ENCODE data around the gene SGTA. TPM values are rescaled to one million over a fixed set of nuclear protein-coding genes. Genes with fewer than 3 reads are reported as not detected.

The SGTA gene
- total RNA-seq, 2 experiments from 2014 or later, result 45.6 to 46.2 TPM

DNA sequence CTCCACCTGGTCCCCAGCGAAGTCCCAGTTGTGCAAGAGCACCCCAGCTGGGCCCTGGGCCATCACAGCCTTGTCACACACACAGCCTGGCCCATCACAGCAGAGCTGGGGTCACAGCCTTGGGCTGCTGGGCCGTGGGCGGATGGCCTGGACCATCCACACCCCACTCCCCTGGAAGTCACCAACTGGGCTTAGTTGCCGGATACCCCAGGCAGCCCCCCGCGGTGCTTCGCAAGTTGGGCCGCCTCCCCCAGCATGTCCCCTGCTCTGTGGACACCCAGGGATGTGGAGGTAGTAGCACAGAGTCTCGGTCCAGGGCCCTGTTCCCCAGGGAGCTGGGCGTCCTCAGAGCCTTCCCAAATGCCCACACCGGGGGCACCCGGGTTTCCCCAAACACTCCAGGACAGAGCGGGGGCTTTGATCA is 32.1 kb upstream of the SGTA start:
- DNase-seq, result no peak
- ChIA-PET POLR2A (no interaction called here), CTCF (interaction anchor here (0.6 kb wide), 1 partner anchor 167 kb away, joined by 3 read pairs; no protein-coding TSS in a partner anchor)
- Mint-ChIP-seq H3K9me3 (no peaks in the 10 kb centered on the region), H3K4me1 (ENCODE audit: low read depth) (peaks cover 7% of the 10 kb centered on the region), H3K27ac (no peak overlapping the region), H3K4me3 (no peak overlapping the region), H3K36me3 (peaks cover 4% of the 10 kb centered on the region), H3K27me3 (no peaks in the 10 kb centered on the region)
- intact Hi-C loops (cut with micrococcal nuclease), result no loop called here

DNA sequence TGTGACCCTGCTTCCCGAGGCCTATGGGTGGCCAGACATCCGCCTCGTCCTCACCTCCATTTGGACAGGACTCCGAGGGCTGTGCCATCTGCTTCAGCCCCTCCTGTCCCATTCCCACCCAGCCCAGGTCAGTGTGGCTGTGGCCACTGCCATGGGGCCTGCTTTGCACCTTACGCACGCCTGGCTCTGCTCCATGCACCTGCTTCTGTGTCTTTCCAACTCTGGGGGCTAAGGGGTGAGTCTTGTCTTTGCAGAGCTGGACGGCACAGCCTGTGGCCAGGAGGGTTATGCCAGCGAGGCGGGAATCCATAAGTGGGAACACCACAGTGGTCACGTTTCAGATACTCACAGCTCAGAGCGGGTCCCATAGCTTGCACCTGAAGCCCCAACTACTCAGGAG is 31.4 kb upstream of the SGTA start:
- POLR2A ChIA-PET, result no interaction called here
- Mint-ChIP-seq H3K27ac (no peak overlapping the region), H3K4me1 (ENCODE audit: low read depth) (peaks cover 6% of the 10 kb centered on the region), H3K9me3 (no peaks in the 10 kb centered on the region), H3K4me3 (no peak overlapping the region), H3K27me3 (no peaks in the 10 kb centered on the region), H3K36me3 (peaks cover 5% of the 10 kb centered on the region)
- no peak for DNase-seq
- intact Hi-C loops (cut with micrococcal nuclease), result no loop called here
- CTCF ChIA-PET, result interaction anchor here (0.6 kb wide), 1 partner anchor 166 kb away, joined by 3 read pairs; no protein-coding TSS in a partner anchor

DNA sequence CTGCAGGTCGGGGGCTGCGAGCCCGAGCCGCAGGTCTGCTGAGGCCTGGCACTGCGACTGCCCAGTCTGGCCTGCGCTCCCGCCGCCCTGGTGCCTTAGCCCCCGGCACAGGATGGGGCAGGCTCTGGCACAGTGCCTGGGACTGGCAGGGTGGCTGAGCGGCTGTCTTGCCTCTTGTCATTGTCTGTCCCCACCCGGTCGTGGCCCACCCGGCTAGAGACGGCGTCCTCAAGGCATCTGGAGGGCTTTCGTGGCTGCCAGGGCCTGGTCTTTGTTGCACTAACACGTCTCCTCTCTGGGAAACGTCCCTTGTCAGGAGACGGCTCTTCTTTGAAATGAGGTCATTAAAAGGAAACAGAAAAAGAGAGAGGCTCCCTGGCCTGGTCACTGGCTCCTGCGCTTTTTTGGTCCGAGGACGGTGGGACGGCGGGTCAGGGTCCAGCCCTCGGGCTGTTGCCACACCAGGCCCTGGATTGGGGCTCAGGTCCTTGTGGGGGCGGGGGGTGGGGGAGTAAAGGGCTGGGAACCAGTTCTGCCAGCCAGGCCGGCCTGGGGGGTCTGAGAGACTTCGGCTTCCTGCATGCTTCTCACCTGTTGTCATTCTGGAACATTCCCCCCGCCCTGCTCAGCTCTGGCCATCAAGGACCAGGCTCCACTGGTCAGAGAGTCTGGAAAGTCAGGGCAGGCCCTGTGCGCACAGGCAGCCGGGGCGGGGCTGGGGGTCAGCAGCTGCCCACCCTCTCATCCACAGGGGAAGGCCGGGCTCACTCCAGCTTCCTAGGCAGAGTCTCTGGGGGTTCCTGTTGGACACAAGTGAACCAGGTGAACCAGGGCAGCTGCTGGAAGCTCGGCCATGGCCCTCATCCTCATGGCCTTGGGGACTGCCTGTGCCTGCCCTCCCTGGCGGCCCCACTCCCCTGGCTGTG is 30.4 kb upstream of the SGTA start:
- Mint-ChIP-seq H3K27ac (no peak overlapping the region), H3K9me3 (no peaks in the 10 kb centered on the region), H3K4me1 (ENCODE audit: low read depth) (peaks cover 5% of the 10 kb centered on the region), H3K4me3 (no peak overlapping the region), H3K27me3 (no peaks in the 10 kb centered on the region), H3K36me3 (peaks cover 14% of the 10 kb centered on the region)
- CTCF ChIA-PET, result no interaction called here
- intact Hi-C loops (cut with micrococcal nuclease), result no loop called here
- no peak for DNase-seq
- POLR2A ChIA-PET, result no interaction called here

DNA sequence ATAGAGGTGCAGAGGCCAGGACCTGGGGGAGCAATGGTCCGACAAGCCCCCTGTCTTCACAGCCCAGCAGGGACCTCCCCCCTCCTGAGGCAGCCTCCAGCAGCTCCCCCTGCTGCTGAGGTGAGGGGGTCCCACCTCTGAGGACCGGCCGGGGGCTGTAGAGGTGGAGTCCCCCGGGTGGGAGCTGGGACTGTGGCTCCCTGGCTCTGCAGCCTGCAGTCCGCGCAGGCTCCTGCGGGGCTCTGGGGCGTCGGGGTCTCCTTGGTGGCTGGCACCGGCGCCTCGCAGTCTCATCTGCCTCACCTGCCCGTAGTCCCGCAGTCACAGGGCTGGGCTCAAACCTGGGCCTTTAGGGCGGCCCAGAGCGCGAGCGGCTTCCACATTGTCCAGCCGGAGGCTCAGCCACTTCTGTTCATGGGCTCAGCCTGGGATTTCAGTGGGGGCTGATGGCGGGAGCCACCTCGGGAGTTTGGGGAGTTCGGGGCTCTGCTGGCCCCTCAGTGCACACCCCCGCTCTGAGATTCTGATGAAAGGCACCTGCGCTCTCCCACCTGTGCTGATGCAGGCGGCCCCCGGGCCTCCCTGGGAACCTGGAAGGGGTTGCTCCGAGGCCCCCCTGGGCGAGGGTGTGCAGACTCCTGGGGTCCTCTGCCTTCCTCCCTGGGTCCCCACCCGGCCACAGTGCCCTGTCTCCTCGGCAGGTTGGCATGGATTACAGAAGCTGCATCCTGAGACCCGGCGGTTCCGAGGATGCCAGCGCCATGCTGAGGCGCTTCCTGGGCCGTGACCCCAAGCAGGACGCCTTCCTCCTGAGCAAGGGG is 29.6 kb upstream of the SGTA start:
- Mint-ChIP-seq H3K27me3 (no peaks in the 10 kb centered on the region), H3K36me3 (peaks cover 14% of the 10 kb centered on the region), H3K27ac (no peak overlapping the region), H3K4me3 (no peak overlapping the region), H3K9me3 (no peaks in the 10 kb centered on the region), H3K4me1 (ENCODE audit: low read depth) (peaks cover 4% of the 10 kb centered on the region)
- ChIA-PET CTCF (no interaction called here), POLR2A (no interaction called here)
- intact Hi-C loops (cut with micrococcal nuclease), result no loop called here
- DNase-seq, result no peak

DNA sequence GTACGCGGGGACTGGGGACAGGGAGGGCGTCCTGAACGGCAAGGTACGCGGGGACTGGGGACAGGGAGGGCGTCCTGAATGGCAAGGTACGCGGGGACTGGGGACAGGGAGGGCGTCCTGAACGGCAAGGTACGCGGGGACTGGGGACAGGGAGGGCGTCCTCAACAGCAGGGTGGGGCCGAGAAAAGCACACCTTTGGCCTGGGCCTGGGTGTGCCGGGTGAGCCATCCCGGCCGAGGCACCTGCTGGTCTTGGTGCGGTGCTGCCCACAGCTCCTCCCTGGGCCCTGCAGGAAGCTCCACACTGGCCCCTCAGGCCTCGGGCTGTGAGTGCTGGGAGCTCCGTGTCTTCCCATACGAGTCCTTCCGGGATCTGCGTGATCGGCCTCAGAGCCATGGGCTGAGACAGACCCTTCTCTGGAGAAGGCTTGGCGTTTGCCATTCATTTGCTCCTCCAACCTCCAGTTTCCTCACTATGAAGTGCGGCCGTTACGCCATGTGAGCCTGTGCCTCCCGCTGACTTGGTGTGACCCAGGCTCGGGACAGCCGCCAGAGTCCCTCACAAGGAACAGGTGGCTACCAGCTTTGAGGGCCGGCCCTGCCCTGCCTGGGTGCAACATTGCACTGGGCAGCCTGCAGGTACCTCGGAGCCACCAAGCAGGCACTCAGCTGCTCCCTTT is 28.8 kb upstream of the SGTA start:
- Mint-ChIP-seq H3K36me3 (peaks cover 14% of the 10 kb centered on the region), H3K4me3 (no peak overlapping the region), H3K4me1 (ENCODE audit: low read depth) (no peaks in the 10 kb centered on the region), H3K27me3 (no peaks in the 10 kb centered on the region), H3K27ac (no peak overlapping the region), H3K9me3 (no peaks in the 10 kb centered on the region)
- ChIA-PET CTCF (interaction anchor here (1.2 kb wide), 1 partner anchor 8 kb away, joined by 3 read pairs; no protein-coding TSS in a partner anchor), POLR2A (no interaction called here)
- intact Hi-C loops (cut with micrococcal nuclease), result no loop called here
- DNase-seq, result no peak

DNA sequence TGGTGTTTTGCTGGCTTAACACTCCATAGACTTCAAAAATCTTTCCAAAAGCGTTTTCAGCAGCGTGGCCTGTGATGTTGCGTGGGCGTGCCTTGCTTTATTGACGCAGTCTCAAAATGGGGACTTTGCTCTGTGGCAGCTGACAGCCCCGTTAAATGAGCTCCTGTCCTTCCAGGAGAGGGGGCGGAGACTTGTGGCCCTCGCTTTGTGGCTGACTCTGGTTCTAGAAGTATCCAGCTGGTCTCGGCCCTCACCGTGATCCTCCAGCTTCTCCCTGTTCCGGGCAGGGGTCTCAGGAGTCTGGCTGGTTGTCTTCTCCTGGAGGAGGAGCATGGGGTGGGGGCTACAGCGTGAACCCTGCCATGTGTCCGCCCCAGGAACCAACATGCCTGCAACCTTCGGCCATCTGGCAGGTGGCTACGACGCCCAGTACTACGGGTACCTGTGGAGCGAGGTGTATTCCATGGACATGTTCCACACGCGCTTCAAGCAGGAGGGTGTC is 28.2 kb upstream of the SGTA start:
- ChIA-PET CTCF (interaction anchor here (1.2 kb wide), 1 partner anchor 9 kb away, joined by 3 read pairs; no protein-coding TSS in a partner anchor), POLR2A (no interaction called here)
- H3K9me3 Mint-ChIP-seq, result no peaks in the 10 kb centered on the region
- no peak for DNase-seq
- no peak overlapping the region for H3K4me3 Mint-ChIP-seq
- no peaks in the 10 kb centered on the region for H3K27me3 Mint-ChIP-seq
- intact Hi-C loops (cut with micrococcal nuclease), result no loop called here
- H3K4me1 Mint-ChIP-seq (ENCODE audit: low read depth), result no peaks in the 10 kb centered on the region
- no peak overlapping the region for H3K27ac Mint-ChIP-seq
- H3K36me3 Mint-ChIP-seq, result peaks cover 14% of the 10 kb centered on the region

DNA sequence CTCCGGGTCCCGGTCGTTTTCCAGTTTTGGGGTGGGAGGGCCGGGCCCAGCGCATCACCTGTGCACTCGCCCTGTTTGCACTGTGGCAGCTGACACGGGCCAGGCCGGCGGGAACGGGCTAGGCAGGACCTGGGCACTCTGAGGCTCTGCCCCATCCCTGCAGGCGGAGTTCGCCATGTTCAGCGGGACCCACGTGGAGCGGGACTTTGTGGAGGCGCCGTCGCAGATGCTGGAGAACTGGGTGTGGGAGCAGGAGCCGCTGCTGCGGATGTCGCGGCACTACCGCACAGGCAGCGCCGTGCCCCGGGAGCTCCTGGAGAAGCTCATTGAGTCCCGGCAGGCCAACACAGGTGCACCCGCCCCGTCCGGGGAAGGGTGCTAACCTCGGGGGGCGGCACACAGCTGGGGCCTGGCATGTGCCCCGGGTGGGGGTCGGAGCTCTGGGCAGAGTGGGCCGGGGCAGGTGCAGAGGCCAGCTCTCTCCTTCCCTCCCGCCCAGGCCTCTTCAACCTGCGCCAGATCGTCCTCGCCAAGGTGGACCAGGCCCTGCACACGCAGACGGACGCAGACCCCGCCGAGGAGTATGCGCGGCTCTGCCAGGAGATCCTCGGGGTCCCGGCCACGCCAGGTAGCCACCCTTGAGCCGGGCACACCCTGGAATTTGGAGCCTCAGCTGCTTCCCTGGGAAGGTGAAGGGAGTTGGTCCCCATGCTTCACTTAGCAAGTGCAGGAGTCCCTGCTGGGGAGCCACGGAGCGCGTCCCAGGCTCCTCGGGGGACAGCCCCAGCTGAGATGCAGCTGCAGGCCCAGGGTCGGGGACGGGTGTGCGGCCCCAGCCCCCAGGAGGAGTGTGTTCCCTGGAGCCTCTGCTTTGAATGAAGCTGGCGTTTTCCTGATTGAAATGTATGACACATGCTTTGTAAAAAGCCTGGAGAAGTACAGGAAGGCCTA is 27.3 kb upstream of the SGTA start:
- intact Hi-C loops (cut with micrococcal nuclease), result no loop called here
- ChIA-PET POLR2A (no interaction called here), CTCF (interaction anchor here (1.2 kb wide), 1 partner anchor 10 kb away, joined by 3 read pairs; no protein-coding TSS in a partner anchor)
- no peak for DNase-seq
- Mint-ChIP-seq H3K27ac (no peak overlapping the region), H3K4me3 (no peak overlapping the region), H3K4me1 (ENCODE audit: low read depth) (no peaks in the 10 kb centered on the region), H3K9me3 (no peaks in the 10 kb centered on the region), H3K36me3 (peaks cover 15% of the 10 kb centered on the region), H3K27me3 (no peaks in the 10 kb centered on the region)

DNA sequence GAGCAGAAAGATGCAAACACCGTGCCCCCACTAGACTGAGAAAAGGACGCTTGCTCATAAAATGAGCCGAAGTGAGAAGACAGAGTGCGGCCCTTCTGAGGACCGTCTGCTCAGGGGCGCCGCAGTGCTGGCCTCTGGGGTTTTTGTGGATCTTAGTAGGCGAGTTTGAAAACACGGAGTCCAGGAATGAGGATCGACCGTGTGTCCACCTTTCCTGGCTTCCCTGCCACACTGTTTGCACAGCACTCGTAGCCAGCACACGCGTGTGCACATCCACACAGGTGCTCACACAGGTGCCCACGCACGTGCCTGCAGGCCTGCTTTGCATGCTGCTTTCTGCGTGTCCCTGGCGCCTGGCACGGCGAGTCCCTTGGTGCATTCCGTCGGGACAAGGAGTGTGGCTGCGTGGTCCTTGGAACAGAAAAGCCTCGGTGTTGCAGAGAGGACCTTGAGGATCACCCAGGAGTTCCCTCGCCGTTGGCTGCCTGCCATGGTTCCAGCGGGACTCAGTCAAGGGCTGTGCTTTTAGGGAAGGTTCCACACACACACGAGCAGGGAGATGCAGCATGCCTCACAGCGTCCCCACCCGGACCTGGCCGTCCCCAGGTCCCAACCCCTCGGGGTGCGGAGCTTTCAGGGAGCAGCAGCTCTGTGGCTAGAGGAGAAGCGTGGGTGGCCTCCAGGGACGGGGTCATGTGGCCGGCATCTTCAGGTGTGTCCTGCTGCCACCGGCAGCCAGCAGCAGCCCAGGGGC is 26.5 kb upstream of the SGTA start:
- CTCF ChIA-PET, result no interaction called here
- no peak for DNase-seq
- intact Hi-C loops (cut with micrococcal nuclease), result no loop called here
- POLR2A ChIA-PET, result no interaction called here
- Mint-ChIP-seq H3K4me3 (no peak overlapping the region), H3K36me3 (peaks cover 17% of the 10 kb centered on the region), H3K9me3 (no peaks in the 10 kb centered on the region), H3K27ac (no peak overlapping the region), H3K27me3 (no peaks in the 10 kb centered on the region), H3K4me1 (ENCODE audit: low read depth) (no peaks in the 10 kb centered on the region)

DNA sequence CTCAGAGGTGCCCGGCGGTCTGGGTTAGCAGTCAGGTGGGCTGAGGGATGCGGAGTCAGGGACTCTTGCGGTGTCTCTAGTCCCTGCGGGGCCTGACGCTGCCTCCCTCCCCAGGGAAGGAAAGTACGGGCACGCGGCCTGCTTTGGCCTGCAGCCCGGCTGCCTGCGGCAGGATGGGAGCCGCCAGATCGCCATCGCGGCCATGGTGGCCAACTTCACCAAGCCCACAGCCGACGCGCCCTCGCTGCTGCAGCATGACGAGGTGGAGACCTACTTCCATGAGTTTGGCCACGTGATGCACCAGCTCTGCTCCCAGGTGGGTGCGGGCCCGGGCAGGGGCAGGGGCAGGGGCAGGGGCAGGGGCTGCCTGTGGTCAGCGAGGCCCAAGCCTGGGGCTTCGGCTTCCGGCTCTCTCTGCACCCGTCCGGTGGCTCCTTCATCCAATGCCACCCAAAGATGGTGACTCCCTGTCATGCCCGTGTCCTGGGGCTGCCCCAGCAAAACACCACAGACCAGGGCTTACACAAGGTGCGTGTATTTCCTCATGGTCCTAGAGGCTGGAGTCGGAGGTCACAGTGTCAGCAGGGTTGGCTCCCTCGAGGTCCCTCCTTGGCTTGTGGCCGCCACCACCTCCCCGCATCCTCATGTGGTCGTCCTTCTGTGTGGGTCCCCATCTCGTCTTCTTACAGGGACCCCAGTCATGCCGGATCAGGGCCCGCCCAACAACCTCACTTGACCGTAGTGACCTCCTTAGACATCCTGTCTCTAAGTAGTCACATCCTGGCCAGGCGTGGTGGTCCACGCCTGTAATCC is 25.3 kb upstream of the SGTA start:
- H3K36me3 Mint-ChIP-seq, result peaks cover 15% of the 10 kb centered on the region

DNA sequence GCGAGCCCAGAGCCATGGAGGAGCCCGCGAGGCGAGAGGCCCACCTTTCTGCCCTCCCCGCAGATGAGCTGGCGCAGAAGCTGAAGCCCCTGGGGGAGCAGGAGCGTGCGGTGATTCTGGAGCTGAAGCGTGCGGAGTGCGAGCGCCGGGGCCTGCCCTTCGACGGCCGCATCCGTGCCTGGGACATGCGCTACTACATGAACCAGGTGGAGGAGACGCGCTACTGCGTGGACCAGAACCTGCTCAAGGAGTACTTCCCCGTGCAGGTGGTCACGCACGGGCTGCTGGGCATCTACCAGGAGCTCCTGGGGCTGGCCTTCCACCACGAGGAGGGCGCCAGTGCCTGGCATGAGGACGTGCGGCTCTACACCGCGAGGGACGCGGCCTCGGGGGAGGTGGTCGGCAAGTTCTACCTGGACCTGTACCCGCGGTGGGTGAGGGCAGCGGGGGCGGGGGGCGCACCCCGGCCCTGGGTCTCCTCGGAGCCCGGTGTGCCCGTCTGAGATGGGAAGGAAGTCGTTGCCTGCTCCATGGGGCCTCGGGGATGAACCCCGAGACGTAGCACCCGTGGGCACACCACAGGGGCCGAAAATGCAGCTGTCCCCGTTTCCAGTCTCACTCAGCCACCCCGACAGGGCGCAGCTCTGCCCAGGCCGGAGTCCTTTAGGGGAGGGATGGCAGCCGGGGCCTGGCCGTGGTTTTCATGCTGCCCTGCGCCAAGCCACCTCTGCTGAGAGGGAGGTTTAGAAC is 24.5 kb upstream of the SGTA start:
- Mint-ChIP-seq H3K27ac (no peak overlapping the region), H3K4me1 (ENCODE audit: low read depth) (no peaks in the 10 kb centered on the region), H3K9me3 (no peaks in the 10 kb centered on the region), H3K4me3 (no peak overlapping the region), H3K27me3 (no peaks in the 10 kb centered on the region), H3K36me3 (peaks cover 18% of the 10 kb centered on the region)
- CTCF ChIA-PET, result no interaction called here
- POLR2A ChIA-PET, result no interaction called here
- intact Hi-C loops (cut with micrococcal nuclease), result no loop called here
- DNase-seq, result no peak

More for the DNA sequence above, 25.3 kb upstream of the SGTA start:
- Mint-ChIP-seq H3K27ac (no peak overlapping the region), H3K4me1 (ENCODE audit: low read depth) (no peaks in the 10 kb centered on the region), H3K27me3 (no peaks in the 10 kb centered on the region), H3K4me3 (no peak overlapping the region), H3K9me3 (no peaks in the 10 kb centered on the region)
- POLR2A ChIA-PET, result no interaction called here
- DNase-seq, result no peak
- CTCF ChIA-PET, result no interaction called here
- intact Hi-C loops (cut with micrococcal nuclease), result no loop called here

Measured in activated CD4-positive, alpha-beta memory T cell treated with anti-CD3 and anti-CD28 coated beads for 36 hours (primary cell).